Testis (tissue), 2 donors: Measurements from ENCODE around the gene HIP1.
"Not testable (repeated sequence)": the region's sequence is repeated elsewhere in the genome, so short reads cannot be mapped to it uniquely, and the experiment has no call there.

ENCODE experiments used
- POLR2A ChIP-seq: fragments of 450-650 bp; IDR thresholded peaks from one replicate; pipeline ENCODE4 v1.6.1; 2017; ENCODE audit warnings: antibody characterized with exemption, mild to moderate bottlenecking, moderate library complexity
- TF ChIP-seq, protein P1 (sequence below), 3 experiments: fragments of 450-650 bp in 2 of 3; fragments of 200-600 bp in 1 of 3; sonication (generic) in 1 of 3; IDR thresholded peaks; one replicate each; pipeline ENCODE4 v1.5.1; 2016 to 2019; ENCODE audit warnings: antibody characterized with exemption in 3 of 3, mild to moderate bottlenecking in 2 of 3, moderate library complexity in 1 of 3

DNA sequence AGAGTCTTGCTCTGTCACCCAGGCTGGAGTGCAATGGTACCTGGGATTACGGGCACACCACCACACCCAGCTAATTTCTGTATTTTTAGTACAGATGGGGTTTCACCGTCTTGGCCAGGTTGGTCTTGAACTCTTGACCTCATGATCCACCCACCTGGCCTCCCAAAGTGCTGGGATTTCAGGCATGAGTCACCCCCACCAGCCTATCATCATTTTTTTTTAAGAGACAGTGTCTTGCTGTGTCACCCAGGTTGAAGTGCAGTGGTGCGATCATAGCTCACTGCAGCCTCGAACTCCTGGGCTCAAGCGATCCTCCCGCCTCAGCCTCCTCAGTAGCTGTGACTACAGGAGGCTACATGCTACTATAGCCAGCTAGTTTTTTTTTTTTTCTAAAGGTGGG lies 56.7 kb downstream of the HIP1 start:
- TF ChIP-seq, protein P1, sequence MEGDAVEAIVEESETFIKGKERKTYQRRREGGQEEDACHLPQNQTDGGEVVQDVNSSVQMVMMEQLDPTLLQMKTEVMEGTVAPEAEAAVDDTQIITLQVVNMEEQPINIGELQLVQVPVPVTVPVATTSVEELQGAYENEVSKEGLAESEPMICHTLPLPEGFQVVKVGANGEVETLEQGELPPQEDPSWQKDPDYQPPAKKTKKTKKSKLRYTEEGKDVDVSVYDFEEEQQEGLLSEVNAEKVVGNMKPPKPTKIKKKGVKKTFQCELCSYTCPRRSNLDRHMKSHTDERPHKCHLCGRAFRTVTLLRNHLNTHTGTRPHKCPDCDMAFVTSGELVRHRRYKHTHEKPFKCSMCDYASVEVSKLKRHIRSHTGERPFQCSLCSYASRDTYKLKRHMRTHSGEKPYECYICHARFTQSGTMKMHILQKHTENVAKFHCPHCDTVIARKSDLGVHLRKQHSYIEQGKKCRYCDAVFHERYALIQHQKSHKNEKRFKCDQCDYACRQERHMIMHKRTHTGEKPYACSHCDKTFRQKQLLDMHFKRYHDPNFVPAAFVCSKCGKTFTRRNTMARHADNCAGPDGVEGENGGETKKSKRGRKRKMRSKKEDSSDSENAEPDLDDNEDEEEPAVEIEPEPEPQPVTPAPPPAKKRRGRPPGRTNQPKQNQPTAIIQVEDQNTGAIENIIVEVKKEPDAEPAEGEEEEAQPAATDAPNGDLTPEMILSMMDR (IDR thresholded peaks at IDR 0.05), result not testable (repeated sequence)
- not testable (repeated sequence) for TF ChIP-seq POLR2A
